Dendritic cell treated with granulocyte-macrophage colony-stimulating factor and Interleukin-4, amounts not matched to agents 40 ng/mL and 50 ng/mL, for 4 days (primary cell): ENCODE measurements around the gene ADI1.

Experiments used
- H3K27ac Mint-ChIP-seq: one replicate; pipeline ENCODE4 v1.8.0; 2022; ENCODE audit warnings: mild to moderate bottlenecking, mixed read lengths
- H3K27me3 Mint-ChIP-seq: one replicate; pipeline ENCODE4 v1.8.0; 2022; ENCODE audit warnings: mild to moderate bottlenecking, mixed read lengths
- H3K36me3 Mint-ChIP-seq: one replicate; pipeline ENCODE4 v1.8.0; 2022; ENCODE audit warnings: low read depth, mixed read lengths
- H3K4me1 Mint-ChIP-seq: one replicate; pipeline ENCODE4 v1.8.0; 2022; ENCODE audit warnings: low read depth, mixed read lengths
- H3K4me3 Mint-ChIP-seq: one replicate; pipeline ENCODE4 v1.8.0; 2022; ENCODE audit warnings: mild to moderate bottlenecking, moderate library complexity, mixed read lengths
- H3K9me3 Mint-ChIP-seq: one replicate; pipeline ENCODE4 v1.8.0; 2022; ENCODE audit warnings: mixed read lengths
- intact Hi-C: fragments of 100-400 bp; cut with micrococcal nuclease; formaldehyde crosslinking; loops from one replicate; pipeline ENCODE4 v1.15.0; 2022

Gene ADI1

DNA sequence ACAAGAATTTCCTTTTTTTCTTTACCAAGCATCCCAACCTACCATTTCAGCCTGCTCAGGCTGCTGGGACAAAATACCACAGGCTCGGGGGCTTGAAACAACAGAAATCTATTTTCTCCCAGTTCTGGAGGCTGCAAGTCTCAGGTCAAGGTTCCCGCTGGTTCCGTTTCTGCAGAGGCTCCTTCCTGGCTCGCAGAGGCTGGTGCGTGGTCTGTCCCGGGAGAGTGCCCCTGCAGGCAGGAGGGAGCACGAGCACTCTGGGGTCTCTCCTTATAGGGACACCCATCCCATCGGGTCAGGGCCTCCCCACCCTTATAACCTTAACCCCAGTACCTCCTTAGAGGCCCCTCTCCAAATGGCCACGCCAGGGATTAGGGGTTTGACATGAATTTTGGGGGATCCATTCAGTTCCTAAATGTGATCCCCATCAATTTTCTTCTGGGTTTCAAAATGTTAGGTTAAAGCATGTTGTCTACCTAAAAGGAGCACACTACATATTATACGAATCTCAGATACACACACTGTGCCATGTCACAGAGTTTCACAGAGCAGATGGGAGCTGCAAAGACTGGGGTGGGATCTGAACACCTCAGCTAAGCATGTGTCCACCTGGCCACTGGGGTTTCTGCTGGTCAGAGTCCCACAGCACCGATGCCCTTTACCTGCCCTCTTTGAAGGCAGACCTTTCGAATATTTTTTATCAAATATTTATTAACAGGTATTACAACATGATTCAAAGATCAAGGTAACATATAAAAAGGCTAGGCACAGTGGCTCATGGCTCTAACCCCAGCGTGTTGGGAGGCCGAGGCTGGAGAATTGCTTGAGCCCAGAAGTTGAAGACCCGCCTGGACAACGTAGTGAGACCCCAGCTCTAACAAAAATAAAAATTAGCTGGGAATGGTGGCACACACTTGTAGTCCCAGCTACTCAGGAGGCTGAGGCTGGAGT, 17.6 kb upstream of the ADI1 start:
- Mint-ChIP-seq H3K27ac (peak overlapping the region; percentile 87), H3K9me3 (no peaks in the 10 kb centered on the region), H3K36me3 (peaks cover 34% of the 10 kb centered on the region), H3K27me3 (no peaks in the 10 kb centered on the region), H3K4me3 (peak overlapping the region; percentile 69), H3K4me1 (peaks cover 17% of the 10 kb centered on the region)
- intact Hi-C loops: no loop called here

DNA sequence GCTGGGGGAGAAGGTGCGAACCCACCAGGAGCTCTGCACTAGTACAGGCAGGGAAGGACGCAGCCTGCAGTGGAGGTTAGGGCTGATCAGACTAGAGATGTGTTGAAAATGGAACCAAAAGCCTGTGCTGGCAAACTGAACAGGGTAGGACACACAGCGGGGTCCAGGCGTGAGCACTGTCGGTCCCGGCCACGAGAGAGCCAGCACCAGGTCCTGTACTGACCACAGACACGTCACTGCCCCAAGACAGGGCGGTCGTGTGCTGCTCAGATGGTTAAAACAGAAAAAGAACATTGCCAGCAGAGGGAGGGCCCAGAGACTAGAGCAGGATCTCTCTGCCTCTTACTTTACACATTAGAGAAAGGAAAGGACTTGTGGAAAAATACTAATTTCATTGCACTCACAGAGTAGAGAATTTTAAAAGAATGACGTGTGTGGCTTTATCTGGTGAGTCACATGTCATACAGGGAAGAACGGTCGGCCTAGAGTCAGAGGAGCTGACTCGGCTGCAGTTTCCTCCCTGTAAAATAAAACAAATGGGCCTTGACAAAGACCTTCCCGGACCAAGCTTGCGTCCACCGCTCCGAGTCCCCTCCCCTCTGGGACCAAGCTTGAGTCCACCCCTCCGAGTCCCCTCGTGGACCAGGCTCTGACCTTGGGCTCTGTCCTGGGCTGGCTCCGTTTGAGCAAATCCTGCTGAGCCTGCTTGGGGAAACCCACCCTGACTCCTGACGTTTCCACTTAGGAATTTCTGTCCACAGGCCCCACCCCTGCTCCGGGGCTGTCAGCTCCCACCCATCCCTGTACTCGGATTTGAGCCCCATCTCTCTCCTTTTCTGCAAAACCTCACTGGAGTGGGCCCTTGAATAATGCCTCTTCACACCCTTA, 16.7 kb upstream of the ADI1 start:
- Mint-ChIP-seq H3K4me3 (peak overlapping the region; percentile 69), H3K36me3 (peaks cover 25% of the 10 kb centered on the region), H3K27ac (peak overlapping the region; percentile 87), H3K9me3 (no peaks in the 10 kb centered on the region), H3K4me1 (peaks cover 17% of the 10 kb centered on the region), H3K27me3 (no peaks in the 10 kb centered on the region)
- intact Hi-C loops: no loop called here

DNA sequence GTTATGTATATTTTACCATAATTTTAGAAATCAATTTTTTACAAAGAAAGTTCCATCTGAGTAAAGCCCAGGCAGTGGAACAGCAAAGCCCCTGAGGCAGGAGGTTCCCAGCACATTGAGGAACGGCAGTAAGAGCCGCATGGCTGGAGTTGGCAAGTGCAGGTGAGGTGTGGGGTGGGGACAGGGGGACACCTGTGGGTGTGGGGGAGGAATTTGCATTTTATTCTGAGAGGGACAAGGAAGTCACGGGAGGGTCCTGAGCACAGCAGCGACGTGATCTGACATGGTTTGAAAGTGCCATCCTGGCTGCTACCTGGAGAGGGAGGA, 16.1 kb upstream of the ADI1 start:
- H3K9me3 Mint-ChIP-seq: no peaks in the 10 kb centered on the region
- peaks cover 17% of the 10 kb centered on the region for H3K4me1 Mint-ChIP-seq
- peak overlapping the region; percentile 87 for H3K27ac Mint-ChIP-seq
- peaks cover 19% of the 10 kb centered on the region for H3K36me3 Mint-ChIP-seq
- no peaks in the 10 kb centered on the region for H3K27me3 Mint-ChIP-seq
- peak overlapping the region; percentile 69 for H3K4me3 Mint-ChIP-seq
- intact Hi-C loops: no loop called here

DNA sequence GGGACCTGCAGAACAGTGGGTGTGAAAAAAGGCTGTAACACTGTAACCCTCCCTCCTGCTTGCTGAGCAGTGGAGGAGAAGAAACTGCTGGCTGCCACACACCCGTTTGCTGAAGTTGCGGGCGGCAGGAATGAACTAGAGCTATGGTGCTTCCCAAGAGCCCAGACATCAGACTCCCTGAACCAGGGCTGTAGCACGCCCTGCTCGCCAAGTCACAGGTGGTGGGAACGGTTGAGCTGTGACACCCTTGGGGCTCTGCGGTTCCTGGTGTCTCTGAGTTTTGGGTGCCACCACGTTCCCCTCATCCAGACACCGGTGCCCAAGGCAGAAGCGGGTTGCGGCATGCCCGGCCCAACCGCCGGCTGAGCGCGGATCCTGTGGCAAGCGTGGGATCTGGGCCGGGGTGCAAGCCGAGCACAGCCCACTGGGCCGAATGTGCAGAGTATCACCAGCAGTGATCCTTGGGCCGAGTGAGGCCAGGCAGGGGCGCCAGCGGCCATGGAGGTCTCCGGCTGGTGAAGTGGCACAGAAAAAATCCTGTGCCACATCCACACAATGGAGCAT, 15.0 kb upstream of the ADI1 start:
- no peak overlapping the region for H3K27ac Mint-ChIP-seq
- H3K9me3 Mint-ChIP-seq: no peaks in the 10 kb centered on the region
- H3K4me1 Mint-ChIP-seq: peaks cover 17% of the 10 kb centered on the region
- H3K27me3 Mint-ChIP-seq: no peaks in the 10 kb centered on the region
- H3K4me3 Mint-ChIP-seq: no peak overlapping the region
- intact Hi-C loops: no loop called here
- peaks cover 8% of the 10 kb centered on the region for H3K36me3 Mint-ChIP-seq

DNA sequence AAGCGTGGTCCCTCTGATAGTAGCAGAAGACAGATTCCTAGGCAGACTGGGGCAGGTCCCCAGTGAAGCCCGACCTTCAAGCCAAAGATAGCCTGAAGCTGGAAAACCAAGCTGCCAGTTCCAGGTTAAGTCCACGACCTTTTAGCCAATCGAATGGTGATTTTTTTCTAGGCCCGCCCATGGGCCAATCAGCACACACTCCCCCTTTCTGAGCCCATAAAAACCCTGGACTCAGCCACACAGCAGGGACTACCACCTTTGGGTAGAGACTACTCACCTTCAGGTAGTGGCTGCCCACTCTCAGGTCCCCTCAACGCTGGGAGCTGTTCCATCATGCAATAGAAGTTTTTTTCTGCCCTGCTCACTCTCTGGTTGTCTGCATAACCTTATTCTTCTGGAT, 14.5 kb upstream of the ADI1 start:
- Mint-ChIP-seq H3K9me3 (no peaks in the 10 kb centered on the region), H3K36me3 (peaks cover 7% of the 10 kb centered on the region), H3K4me3 (no peak overlapping the region), H3K27ac (no peak overlapping the region), H3K4me1 (peaks cover 17% of the 10 kb centered on the region), H3K27me3 (no peaks in the 10 kb centered on the region)
- intact Hi-C loops: no loop called here

DNA sequence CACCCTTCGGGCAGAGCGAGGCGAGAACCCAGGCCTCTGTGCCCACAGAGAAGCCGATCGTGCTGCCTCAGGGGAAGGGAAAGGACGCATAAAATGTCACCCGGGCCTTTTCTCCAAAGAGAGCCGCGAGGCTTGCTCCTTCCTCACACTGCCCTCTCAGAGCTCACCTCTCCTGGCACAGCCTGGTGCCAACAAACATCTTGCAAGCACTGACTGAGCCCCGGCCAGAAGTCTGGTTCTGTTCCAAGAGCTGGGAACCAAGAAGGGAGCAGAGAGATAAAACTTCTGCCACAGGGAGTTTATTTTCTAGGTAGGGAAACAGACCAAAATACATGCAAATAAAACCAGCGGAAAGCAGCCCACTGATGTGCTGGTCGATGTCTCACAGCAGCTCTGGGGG, 13.6 kb upstream of the ADI1 start:
- peaks cover 7% of the 10 kb centered on the region for H3K36me3 Mint-ChIP-seq
- H3K4me3 Mint-ChIP-seq: no peak overlapping the region
- intact Hi-C loops: no loop called here
- H3K27ac Mint-ChIP-seq: no peak overlapping the region
- peaks cover 17% of the 10 kb centered on the region for H3K4me1 Mint-ChIP-seq
- H3K9me3 Mint-ChIP-seq: no peaks in the 10 kb centered on the region
- H3K27me3 Mint-ChIP-seq: no peaks in the 10 kb centered on the region

DNA sequence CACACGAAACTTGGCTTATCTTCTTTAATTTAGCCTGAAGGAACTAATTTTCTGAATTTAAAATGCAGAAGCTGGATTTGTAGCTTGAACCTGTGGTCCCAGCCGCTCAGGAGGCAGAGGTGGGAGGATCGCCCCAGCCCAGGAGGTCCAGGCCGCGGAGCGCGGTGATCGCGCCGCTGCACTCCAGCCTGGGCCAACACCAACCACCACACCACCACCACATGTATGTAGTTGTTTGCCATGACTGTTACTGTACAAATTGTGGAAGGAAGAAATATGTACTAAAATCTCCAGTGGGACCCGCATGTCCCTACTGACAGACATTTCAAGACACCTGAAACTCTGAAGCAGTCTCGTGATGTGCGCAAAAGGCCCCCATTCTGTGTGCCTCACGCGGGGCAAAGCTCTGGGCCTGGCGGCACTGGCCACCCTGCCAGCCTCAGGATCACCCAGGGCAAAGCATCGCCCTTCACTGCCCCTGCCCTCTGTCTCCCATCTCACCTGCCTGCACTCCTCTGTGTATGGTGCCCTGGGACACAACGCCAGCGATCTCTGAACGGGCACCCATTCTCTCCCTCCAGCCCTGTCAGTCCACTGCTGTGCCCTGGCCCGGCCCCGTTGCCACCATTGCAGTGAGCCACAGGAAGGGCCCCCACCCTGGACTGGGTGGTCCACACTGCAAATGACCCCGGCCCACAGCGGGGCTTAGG, 10.1 kb upstream of the ADI1 start:
- intact Hi-C loops: no loop called here
- Mint-ChIP-seq H3K27me3 (no peaks in the 10 kb centered on the region), H3K9me3 (no peaks in the 10 kb centered on the region), H3K27ac (no peak overlapping the region), H3K36me3 (peaks cover 7% of the 10 kb centered on the region), H3K4me1 (peaks cover 6% of the 10 kb centered on the region), H3K4me3 (no peak overlapping the region)

DNA sequence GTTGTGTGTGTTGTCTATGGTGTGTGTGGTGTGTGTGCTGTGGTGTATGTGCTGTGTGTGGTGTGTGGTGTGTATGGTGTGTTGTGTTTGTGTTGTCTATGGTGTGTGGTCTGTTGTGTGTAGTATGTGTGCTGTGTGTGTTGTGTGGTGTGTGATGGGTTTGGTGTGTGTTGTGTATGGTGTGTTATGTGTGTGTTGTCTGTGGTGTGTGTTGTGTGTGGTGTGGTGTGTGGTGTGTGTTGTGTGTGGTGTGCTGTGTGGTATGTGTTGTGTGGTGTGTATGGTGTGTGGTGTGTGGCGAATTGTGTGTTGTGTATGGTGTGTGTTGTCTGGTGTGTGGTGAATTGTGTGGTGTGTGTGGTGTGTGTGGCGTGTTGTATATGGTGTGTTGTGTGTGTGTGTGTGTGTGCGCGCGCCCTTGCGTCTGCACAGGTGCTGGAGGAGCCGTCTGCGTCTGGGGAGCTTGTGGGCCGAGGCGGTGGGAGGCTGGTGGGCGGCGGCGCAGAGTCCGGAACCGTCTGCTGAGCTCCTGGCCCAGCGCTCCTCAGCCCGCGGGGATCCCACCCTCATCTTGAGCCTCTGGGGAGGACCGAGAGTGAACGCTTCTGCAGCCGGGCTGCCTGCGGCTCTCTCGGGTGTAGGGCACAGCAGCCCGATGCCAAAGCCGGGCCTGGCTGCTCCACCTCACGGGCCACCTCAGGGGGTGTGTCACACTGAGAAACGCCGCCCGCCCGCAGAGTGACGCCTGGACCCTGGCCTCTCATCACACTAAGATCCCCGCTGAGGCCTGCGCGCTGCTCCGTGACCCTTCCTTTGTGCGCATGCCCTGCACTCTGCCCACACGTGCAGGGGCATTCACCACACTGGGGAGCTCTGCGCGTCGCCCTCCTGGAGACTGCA, 8.8 kb upstream of the ADI1 start:
- Mint-ChIP-seq H3K4me1 (peaks cover 14% of the 10 kb centered on the region), H3K27ac (no peak overlapping the region), H3K9me3 (no peaks in the 10 kb centered on the region), H3K27me3 (no peaks in the 10 kb centered on the region), H3K36me3 (peaks cover 2% of the 10 kb centered on the region), H3K4me3 (no peak overlapping the region)
- intact Hi-C loops: no loop called here

DNA sequence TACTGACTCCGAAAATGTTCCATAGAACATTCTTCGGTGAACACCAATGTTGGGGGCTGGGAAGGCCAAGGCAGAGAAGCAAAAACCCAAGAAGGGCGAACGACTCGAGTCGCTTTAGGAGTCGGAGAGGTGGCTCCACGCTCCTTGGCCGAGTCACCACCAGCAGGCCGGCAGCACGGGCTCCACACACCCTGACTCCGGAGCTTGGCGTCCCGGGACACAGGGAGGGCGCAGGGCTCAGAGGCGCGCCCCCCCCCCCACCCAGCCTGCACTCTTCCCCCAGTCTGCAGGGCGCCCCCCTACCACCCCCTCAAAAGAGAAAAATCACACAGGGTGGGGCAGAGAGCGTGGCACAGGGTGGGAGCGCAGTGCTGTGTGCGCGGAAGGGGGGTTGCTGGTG, 7.5 kb upstream of the ADI1 start:
- Mint-ChIP-seq H3K4me3 (no peak overlapping the region), H3K27me3 (no peaks in the 10 kb centered on the region), H3K27ac (no peak overlapping the region), H3K4me1 (peaks cover 19% of the 10 kb centered on the region), H3K36me3 (no peaks in the 10 kb centered on the region), H3K9me3 (no peaks in the 10 kb centered on the region)
- intact Hi-C loops: no loop called here

DNA sequence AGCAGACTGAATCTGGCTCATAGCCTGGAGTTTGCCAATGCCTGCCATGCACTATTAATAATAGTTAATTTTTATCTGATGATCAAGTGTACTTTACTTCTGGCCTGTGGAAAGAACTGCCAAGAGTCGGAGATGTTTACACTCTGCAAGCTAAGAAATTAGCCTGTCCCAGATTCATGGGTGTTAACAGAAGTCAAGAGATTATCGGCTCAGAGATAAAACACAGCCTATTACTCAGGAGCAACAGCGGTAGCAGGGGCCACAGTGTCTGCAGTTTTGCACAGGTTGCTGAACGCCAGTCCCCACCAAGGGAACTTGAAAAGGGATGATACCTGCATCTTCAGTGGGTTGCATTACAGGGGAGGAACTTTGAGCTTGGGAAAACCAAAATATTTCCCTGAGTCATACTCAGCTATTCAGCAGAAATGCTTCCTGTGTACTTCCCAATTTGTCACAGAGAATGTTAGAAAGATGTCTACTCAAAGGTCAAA, 4.3 kb upstream of the ADI1 start:
- Mint-ChIP-seq H3K9me3 (no peaks in the 10 kb centered on the region), H3K27ac (peak overlapping the region; percentile 58), H3K4me1 (peaks cover 41% of the 10 kb centered on the region), H3K27me3 (no peaks in the 10 kb centered on the region), H3K36me3 (peaks cover 16% of the 10 kb centered on the region), H3K4me3 (no peak overlapping the region)
- intact Hi-C loops: loop anchor here (5.0 kb wide), 1 partner anchor 141 kb away; no protein-coding TSS in a partner anchor

DNA sequence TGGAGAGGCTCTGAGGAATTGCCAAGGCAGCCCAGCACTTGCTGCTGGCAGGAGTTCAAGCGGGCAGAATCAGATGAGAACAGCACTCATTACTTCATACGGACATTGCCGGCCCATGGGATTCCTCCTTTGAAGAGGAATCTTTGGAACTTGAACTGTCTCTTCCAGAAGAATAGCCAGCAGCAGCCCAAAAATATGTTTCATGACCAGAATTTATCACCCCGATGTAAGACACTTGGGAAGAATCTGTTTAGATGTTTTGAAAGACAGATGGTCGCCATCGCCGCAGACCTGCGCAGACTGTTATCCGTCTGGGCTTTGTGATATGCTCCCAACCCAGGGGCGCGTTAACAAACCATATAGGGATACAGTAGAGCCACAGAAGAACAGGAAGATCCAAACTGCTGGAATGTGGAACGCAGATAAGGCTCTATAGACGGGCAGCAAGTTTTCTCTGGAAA, 3.7 kb upstream of the ADI1 start:
- no peaks in the 10 kb centered on the region for H3K9me3 Mint-ChIP-seq
- H3K36me3 Mint-ChIP-seq: peaks cover 17% of the 10 kb centered on the region
- peaks cover 41% of the 10 kb centered on the region for H3K4me1 Mint-ChIP-seq
- no peak overlapping the region for H3K4me3 Mint-ChIP-seq
- intact Hi-C loops: loop anchor here (5.0 kb wide), 1 partner anchor 141 kb away; no protein-coding TSS in a partner anchor
- H3K27ac Mint-ChIP-seq: no peak overlapping the region
- no peaks in the 10 kb centered on the region for H3K27me3 Mint-ChIP-seq

DNA sequence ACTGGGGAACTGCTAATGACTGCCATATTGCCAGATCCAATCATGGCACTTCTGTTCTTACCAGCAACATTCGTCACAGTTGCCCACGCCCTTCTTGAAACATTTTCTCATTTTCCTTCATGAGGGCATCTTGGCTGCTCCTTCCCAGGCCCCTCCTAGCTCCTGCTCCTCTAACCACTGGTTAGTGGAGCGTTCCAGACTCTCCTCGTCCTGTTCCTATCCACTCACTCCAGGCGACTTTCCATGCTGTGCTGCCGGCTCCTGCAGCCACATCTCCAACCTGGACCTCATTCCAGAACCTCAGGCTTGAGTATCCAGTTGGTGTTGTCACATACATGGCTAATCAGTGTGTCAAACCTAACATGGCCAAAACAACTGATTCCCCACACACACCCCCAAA, 1.3 kb upstream of the ADI1 start:
- peak overlapping the region; percentile 95 for H3K27ac Mint-ChIP-seq
- no peaks in the 10 kb centered on the region for H3K27me3 Mint-ChIP-seq
- intact Hi-C loops: loop anchor here (5.0 kb wide), 1 partner anchor 138 kb away; no protein-coding TSS in a partner anchor
- peaks cover 5% of the 10 kb centered on the region for H3K9me3 Mint-ChIP-seq
- peak overlapping the region; percentile 94 for H3K4me3 Mint-ChIP-seq
- peaks cover 34% of the 10 kb centered on the region for H3K36me3 Mint-ChIP-seq
- H3K4me1 Mint-ChIP-seq: peaks cover 46% of the 10 kb centered on the region
